HG03571 (cell line): Measurements from ENCODE around the gene ARL6IP5.

ENCODE experiments used
- ATAC-seq: cut with Tn5 transposase; IDR thresholded peaks from one replicate; pipeline ENCODE4 v1.9.1; 2021; ENCODE audit not compliant: unreplicated experiment

Gene ARL6IP5, protein sequence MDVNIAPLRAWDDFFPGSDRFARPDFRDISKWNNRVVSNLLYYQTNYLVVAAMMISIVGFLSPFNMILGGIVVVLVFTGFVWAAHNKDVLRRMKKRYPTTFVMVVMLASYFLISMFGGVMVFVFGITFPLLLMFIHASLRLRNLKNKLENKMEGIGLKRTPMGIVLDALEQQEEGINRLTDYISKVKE

DNA sequence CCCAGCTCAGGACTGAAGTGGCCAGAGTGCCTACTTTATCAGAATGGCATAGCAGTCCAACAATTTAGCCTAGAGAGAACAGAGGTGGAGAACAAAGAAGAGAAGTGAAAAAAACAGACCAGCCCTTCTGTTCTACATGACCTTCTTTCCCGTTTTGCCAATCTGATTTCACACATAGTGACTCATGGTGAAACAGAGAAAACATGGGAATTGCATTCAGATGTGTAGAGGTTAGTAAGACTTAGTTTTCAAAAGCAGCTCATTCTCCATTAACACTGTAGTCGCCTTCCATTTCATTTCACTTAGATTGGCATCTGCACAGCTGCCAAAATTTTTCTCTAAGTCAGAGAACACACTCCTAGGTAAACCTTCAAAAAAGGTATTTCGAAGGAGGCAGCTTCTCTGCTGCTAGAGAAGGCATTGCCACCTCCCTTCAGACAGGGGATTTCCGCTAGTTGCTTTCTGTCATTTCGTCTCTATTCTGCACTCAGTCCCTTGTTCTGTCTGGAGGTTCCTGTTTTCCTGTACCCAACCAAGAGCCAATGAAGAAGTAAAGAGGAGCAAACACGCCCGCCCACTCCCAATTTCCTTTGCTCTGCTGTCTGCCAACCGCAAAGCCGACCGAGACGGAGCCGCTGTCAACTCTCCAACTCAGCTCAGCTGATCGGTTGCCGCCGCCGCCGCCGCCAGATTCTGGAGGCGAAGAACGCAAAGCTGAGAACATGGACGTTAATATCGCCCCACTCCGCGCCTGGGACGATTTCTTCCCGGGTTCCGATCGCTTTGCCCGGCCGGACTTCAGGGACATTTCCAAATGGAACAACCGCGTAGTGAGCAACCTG, at the start of gene ARL6IP5:
Gene ARL6IP5 (plus strand): TSS at position 612 of the 842 bp plus-strand sequence. CDS start 111 bp downstream, at position 723.
- peak; percentile 47 for ATAC-seq

DNA sequence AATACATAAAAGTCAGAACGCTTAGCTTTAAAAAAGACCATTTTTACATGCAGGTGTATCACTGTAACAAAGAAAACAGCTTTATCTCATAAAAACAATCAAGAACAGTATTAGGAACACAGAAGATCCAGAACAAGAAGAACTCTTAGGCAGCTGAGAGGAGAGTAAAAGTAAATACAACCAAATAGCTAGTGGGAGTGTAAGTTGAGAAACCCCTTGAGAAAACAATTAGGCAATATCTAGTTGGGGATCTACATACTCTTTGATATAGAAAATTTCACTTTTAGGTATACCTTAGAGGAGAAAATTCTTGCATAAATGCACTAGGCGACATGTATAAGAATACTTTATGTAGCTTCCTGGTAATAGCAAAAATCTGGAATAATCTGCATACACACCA, 40.1 kb upstream of the ARL6IP5 start:
- no peak for ATAC-seq

DNA sequence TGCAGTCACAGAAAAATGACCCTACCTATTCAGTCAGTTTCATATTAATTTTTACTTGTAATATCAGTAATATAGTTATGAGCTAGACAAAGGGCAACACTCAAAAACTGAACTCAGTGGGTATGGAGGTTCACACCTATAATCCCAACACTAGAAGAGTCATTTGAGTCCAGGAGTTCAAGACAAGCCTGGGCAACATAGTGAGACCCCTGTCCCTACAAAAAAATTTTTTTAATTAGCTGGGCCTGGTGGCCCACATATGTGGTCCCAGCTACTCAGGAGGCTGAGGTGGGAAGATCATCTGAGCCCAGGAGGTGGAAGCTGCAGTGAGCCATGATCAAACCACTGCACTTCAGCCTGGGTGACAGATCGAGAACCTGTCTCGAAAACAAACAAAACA, 35.7 kb upstream of the ARL6IP5 start:
- ATAC-seq, result no peak

DNA sequence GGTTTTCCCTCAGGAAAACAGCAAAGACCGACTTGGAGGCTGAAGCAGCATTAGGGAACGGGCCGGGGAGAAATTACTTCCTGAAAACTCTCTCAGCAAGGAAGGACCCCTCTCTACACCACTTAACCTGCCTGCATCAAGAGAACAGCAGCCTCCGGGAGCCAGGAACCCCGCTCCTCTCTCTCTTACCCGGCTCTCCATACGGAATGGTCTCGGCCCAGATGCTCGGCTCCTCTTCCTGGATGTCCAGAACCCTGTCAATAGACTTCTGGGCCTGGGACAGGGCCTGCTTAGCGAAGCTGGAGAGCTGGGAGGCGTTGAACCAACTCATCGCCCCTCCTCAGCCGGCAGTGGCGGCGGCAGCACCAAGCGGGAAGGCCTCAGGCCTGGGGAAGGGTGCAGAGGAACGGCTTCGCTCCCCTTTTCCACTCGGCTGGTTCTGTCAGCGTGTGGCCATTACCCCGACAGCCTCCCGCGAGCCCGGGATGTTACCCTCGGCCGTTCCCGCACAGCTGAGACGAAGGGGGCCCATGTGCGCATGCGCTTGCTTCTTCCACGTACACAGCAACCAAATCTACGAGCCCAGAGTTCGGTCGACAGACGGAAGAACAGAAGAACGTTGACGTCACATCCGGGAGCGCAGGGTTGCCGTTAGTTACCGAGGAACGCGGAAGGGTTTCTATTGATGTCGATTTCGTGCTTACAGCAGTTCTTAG, 32.8 kb upstream of the ARL6IP5 start, which contains the start of gene TMF1:
Gene TMF1 (minus strand): TSS at position 578 of the 716 bp plus-strand sequence. CDS start 247 bp downstream, at position 331.
- ATAC-seq, result peak; percentile 96

DNA sequence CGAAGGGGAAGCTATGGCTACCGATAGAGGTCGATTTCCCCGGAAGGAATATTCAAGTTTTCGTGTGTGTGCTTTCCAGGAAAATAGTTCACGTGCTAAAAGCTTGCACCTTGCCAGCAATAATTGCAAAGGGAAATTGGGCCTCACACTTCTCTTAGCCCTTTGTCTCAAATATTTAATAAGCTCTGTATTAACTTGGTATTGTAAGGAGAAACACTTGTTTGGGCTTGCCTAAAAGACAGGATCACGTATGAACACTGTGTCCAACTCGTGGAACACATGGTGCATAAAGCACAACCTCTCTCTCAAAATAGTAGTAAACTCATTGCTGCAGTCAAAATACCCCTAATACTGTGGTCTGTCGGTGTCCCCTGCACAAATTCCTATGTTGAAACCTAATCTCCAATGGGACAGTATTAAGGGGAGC, 32.3 kb upstream of the ARL6IP5 start:
- peak; percentile 1 for ATAC-seq

DNA sequence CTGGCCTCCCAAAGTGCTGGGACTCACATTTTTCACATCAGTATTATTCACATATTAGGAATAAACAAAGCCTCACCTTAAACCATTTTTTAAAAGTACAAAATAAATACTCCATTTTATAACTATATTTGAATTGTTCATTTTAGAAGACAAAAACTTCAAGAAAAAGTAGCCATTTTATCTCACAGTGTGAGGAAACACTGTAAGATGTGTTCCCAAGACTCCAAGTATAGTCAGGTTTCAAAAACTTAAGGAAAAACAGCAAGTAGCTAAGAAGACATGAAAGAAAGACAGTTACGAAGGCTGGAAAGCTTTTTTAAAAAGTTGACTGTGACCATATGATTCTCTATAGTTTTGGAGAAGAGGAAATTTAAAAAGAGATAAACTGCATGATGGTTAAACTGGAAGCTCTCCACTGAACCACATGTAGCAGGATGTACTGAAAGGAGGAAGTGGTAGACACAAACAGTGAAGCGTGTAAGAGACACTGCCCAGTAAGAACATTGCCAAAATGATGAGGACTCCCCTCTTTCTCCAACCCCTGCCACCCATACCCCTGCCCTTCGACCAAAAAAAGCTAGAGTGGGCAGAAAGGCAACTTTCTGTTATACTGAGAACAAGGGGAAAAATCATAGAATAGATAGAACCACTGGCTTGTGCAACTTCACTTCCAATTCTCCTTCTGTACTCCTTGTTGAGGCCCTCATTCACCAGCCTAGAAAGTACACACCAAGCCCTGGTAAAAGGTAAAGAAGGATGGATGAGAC, 26.4 kb upstream of the ARL6IP5 start:
- peak; percentile 99 for ATAC-seq

DNA sequence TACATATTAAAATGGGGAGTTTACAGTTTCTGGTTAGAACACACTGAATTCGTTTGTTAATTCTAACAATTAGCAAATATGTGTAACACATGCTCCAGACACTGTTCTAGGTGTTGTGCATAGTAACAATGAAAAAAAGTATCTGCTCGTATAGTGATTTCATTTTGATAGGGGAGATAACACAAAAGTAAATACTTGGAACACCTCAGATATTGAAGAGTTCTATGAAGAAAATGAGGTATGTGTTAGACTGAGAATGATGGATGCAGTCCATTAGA, 25.9 kb upstream of the ARL6IP5 start:
- no peak for ATAC-seq

DNA sequence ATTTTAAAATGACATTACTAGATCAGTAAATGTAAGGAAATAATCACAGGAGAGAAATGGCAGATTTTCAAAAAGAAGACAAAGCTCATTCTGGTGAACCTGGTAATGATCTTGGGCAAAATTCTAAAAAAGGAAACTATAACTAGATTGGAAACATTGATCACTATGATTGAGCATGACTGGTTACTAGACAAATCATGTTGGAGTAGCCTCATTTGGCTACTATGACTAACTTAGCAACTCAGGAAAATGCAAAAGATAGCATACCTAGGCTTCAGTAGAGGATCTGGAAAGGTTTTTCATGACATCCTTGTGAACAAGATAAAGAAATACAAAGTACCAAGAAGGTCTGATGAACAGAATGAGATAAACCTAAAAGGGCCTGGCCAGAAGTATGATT, 25.0 kb upstream of the ARL6IP5 start:
- no peak for ATAC-seq

DNA sequence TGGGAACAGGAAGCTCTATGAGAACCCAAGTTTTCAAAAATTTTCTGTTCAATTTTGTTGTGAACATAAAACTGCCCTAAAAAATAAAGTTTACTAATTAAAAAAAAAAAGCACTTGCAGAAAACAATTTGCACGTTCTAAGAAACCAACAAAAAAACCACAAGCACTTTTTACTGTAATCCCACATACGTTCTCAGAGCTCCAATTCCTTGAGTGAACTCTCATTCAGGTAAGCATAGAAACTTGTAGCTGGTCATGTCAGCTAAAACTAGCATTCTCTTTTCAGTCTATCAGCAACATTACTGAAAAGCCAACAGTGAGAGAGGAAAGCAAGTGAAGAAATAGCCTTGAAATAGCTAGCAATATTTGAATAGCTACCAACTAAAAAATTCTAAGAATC, 21.1 kb upstream of the ARL6IP5 start:
- ATAC-seq, result no peak

DNA sequence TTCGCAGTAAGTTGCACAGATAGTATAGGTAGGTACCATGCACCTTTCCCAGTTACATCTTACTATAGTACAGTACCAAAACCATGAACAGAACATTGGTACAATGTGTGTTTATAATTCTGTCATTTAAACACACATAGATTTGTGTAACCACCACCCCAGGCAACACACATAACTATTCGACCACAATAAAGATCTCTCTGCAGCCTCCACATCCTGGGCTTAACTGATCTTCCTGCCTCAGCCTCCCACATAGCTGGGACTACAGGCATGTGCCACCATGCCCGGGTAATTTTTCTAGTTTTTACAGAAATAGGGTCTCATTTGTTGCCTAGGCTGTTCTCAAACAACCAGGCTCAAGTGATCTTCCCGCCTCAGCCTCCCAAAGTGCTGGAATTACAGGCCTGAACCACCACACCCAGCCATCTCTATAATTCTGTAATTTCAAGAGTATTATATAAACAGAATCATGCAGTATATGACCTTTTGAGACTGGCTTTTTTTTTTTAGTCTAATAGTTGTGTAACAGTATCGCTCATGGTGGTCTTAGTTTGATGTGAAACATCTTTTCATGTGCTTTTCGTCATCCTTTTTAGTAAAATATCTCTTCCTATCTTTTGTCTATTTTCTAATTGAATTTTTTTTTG, 19.3 kb upstream of the ARL6IP5 start:
- ATAC-seq, result no peak

DNA sequence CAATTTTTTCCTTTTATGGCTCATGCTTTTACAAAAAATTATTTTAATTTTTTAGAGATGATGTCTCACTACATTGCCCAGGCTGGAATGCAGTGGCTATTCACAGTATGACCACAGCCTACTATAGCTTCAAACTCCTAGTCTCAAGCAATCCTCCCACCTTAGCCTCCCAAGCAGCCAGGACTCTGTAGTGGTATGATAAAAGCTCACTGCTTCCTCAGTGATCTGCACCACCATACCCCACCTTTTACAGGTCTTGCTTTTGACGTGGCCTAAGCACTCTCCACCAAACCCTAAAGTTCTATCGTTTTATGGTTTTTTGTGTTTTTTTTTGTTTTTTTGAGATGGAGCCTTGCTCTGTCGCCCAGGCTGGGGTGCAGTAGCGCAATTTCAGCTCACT, 18.6 kb upstream of the ARL6IP5 start:
- no peak for ATAC-seq

DNA sequence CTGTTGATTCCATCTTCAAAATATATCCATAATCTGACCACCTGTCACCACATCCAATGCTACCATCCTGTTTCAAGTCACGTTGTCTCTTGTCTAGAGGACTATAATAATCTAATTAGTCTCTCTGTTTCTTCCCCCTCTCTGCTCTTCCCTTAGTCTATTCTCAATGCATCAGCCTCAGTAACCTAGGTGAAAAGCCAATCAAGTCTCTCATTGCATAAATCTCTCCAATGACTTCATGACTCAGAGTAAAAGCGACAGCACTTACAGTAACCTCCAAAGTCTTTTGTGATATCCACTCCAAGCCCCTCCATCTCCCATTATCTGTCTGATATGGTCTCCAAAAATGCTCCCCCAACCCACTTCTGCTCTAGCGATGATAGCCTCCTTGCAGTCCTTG, 11.8 kb upstream of the ARL6IP5 start:
- no peak for ATAC-seq

DNA sequence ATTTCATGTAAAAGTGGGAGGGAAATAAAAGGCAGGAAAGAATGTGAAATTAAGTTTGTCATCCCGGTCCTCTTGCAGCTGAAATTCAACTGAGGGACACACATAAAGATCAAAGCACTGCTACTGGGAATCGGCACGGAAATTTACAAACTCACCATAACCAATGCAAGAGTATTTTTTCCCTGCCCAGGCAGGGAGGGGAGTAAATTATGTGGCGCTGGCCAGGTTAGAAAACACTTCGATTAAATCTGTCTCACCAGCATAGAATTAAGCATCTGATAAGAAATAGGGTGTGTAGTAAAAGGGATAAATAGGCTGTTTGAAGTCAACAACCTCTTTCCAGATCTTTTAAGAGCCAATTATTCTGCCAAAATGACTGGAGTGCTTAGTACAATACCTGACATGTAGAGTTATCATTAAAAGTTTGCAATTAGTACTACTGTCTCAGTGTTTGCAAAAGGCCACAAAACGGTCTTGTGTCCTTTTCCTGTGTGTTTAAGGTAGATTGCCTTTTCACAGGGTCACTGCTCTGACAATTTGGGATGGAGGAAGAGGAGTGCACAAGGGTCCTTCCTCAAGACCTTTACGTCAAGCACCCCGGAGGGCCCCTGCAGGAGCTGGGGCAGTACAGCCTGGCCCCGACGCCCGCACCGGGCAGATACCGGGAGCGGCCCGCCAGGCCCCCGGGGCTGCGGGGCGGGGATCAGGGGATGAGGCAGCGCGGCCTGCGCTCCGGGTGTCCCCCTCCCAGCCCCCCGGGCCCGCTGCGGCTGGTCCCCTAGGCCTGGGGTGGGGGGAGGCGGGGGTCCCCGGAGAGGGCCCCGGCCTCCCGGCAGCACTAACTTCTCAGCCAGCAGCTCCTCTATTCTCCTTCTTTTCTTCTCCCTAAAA, 5.2 kb upstream of the ARL6IP5 start:
- no peak for ATAC-seq

DNA sequence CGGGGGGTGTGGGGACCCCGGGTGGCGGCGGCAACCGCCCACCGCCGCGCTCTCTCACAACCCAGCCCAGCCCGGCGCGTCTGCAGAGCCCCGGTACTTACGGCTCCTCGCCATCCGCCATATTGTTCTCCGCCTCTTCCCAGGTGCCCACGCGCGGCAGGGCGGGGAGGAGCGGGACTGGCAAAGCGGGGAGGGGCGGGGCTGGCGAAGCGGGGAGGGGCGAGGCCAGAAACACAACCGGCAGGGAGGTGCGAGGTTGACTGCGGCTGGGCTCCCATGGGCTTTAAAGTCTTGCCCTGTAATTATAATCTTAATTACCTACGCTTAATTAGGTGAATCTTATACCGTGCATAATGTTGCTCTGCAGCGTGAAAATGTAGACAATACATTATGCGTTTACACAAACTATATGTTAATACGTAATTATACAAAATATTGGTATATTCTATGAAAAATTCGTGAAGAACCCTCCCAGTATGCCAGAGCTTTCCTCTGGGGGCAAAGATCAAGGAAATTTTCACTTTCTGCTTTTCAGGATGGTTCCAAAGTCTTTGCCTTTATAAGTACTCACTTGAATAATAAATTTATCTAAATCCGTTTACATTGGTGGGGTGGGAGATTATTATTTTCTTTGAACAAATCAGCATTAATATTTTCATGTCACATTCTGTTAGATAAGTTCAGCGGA, 4.4 kb upstream of the ARL6IP5 start, which contains the start of gene UBA3:
Gene UBA3 (minus strand): TSS at position 133 of the 688 bp plus-strand sequence. CDS start 12 bp downstream, at position 121.
- ATAC-seq, result peak; percentile 33

DNA sequence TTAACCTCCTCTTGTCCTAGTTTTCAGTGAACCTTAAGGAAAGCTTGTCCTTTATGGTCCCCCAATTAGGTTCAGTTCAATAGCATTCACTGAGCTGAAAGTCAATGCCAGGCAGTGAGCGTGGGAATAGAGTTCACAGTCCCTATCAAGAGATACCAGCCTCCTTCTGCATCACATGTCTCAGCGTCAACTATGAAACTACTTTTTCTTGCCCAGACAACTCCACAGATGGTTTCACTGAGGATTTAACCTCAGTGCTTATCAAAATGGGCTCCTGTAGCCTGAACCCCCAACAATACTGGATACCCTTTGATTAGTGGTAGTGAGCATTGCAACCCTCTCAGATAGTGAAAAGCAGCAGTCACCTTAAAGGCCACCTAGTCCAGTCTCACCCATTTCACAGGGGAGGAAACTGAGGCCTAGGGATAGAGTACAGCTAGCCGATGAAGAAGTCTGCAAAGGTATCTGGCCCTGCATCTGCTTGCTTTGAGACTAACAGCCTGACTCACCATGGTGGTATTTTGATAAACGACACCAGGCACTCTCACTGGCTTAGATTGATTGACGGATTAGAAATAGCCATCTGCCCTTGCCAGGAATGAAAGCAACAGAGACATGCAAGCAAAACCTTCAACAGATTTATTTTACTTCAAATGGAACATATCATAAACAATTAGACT, 3.0 kb upstream of the ARL6IP5 start:
- no peak for ATAC-seq

DNA sequence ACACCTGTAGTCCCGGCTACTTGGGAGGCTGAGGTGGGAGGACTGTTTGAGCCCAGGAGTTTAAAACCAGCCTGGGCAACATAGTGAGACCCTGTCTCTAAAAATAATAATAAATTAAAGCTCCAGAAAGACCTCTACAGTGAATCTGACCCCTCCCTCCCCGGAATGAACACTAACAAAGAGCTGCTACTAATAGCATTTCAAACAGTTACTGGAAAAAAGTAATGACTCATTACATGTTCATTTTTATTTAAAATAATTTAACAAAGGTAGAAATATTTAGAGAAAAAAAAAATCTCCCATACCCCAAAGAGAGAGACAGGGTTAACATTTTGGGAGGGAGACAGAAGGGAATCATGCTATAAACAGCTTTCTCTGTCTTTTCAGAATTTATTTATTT, 2.4 kb upstream of the ARL6IP5 start:
- no peak for ATAC-seq

DNA sequence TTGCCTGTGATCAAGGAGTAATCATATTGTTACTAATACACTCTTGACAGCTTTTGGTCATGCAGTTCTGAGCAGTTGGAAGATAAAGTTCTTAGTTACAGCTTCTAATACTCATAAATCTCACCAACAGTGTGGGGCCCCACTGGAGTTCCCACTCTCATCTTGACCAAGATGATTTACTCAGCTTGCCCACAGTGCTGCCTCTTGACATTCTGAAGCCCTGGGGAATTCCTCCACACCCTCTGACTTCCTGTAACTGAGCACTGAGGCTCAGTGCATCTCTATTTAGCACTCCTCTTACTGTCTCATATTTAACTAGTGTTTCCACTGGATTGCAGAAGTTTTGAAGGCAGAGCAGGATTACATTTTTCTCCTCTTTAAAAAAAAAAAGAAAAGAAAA, 1.9 kb upstream of the ARL6IP5 start:
- ATAC-seq, result peak; percentile 63

DNA sequence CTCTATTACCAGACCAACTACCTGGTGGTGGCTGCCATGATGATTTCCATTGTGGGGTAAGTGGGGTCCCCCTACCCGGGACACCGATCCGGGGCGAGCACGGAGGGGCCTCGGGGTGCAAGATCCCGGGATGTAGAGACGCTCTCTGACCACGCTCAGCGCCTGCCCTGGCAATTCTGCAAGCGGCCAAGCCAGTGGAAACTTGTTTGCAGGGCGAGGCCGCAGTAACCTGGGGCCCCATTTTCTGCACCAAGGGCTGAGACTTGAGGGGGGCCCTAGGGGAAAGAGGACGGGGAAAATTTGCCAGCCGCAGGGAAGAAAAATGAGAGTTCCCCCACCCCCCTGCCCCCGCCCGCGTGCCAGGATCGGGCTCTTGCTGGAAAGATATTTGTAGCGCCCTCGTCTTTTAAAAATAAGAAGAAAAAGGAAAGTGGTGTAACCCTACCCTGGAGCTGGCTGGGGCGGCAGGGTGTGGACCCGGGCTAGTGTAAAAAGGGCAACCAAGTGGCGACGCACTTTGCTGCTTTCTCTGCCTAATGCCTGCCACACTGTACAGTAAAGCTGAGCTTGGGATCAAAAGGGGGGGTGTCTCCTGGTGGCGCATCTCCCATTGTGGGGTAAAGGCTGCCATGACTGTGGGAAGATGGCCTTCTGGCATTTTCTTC, 563 bp downstream of the ARL6IP5 start:
- no peak for ATAC-seq
